GM15510 (cell line): ENCODE results near the gene PDLIM5.

ENCODE experiments used
- POLR2A ChIP-seq: IDR thresholded peaks from 3 replicates; pipeline ENCODE4 v1.6.1; 2011; ENCODE audit warnings: borderline replicate concordance; ENCODE audit not compliant: insufficient read length; ENCODE audit errors: extremely low read depth

Gene PDLIM5

DNA sequence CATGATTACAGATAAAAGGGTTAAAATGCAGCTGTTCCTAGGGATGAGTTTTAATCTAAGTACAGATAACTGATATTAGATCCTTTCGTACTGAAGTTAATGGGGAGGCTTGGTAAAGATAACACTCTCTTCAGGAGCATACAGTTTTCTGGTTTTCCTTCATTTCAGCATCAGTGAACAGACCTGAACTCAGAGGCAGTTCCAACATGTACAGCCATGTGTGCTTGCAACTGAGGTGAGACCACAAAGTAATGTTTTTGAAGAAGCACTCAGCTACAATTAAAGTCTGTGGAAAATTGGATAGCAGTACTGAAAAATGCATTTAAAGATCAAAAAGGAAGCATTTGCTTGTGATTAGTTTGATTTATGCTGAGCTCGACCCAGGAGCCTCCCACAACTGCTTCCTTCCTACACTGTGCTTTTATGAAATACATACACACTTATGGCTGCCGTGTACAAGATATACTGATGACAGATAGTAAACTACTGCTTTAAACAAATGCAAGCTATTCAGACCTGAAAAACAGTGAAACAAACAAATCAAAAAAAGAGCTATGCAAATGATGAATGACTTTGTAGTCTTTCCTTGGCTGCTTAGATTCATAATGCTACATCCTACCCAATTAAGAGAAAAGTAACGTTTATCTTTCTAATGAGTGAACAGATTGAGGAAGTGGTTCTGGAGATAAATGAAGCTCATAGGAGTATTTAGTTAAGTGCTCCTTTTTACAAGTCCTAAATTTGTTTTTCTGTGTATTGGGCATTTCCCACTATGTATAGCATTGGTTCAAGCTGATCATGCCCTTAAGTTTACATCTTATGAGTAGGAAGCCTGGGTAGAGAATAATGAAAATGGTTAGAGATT lies 68.4 kb downstream of the PDLIM5 start:
- no peak for TF ChIP-seq POLR2A

DNA sequence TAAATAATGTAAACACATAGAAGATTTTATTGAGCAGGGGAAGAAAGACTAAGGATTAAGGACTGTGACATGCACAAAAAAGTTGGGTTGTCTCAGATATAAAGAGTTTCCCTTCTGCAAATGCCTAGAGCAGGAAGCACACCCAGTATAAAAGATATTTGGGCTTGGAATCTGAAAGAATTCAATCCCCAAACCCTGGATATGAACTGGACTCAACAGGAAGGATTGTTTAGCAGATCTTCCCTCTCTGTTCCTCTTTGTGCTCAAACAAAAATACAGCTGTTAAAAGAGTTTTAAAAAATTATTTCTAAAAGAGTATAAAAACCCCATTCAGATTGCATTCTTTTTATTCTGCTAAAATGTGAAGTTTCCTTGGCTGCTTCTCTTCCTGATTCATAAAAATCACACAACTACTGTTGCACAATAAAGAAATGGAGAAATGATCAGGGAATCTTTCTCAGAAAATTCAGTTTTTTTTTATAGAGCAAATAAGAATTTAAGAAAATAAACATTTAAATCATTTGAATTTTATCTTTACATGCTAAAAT lies 71.4 kb downstream of the PDLIM5 start:
- TF ChIP-seq POLR2A: no peak

DNA sequence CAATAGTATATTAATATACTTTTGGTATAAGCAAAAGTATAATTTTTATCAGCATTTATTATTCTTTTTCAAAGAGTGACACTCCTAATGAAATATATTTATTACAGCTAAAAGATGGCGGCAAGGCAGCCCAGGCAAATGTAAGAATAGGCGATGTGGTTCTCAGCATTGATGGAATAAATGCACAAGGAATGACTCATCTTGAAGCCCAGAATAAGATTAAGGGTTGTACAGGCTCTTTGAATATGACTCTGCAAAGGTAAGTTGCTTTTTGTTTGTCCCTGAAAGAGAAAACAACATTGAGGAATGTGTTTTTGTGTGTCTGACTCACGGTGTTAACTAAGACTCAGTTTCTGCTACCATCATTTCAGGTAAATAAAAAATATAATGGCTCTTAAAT lies 71.9 kb downstream of the PDLIM5 start:
- TF ChIP-seq POLR2A: no peak

DNA sequence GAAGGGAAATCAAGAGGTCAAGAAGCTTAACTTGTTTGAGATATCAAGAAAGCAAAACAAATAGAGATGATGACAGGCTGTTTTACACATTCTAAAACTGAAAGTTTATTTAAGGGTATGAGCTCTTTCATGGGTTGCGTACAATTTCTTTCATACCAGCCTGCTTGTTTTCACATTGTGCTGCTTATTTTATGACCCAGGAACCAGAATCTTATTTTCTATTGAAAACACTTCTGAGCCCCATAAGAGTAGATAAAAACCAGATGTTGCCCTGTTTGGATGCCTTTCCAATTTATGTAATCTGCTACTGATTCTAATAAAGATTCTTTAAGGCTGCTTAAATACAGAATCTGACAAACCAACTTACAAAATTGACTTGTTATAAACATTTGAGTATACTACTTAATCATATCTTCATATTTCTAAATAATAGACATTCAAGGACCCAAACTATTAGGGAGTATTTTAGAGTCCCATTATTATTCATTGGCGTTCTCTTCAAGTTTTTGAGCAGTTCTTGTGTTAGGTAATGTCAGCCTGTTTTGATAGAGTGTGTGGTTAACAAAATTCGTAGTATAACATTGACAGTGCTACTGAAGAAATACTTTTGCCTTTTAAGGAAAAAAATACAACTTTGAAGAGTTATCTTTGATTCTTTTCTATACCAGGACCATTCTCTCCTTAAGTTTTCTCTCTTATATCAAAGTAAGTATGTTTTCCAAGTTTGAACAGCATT lies 74.4 kb downstream of the PDLIM5 start:
- TF ChIP-seq POLR2A: no peak

DNA sequence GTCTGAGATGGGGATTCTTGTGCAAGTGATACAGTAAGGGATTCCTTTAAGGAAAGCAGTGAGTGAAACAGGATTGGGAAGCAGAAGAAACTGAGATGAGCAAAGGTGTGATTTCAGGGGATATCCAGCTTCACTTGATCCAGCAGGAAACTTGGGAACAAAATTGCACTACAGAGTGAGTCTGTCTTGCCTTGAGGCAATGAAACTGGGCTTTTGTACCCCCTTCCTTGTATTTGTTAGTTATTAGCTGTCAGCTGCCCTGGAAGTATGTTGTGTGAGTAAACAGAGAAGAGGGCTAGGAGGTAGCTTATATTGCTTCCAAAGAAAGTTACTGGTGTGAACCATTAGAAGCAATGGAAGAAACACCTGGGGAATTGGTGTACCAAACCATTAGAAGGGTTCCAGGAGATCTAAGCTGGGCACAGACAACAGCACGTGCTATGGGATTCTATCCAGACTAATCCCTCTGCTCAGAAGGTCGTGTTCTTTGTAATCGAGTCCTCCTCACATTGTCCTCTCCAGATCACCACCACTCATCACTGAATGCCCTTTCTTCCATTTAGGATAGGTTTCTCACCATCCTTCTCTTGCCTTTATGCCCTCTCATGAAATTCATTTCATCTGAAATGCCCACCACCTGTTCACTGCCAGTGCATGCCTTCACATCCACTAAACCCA lies 76.0 kb downstream of the PDLIM5 start:
- TF ChIP-seq POLR2A: no peak

DNA sequence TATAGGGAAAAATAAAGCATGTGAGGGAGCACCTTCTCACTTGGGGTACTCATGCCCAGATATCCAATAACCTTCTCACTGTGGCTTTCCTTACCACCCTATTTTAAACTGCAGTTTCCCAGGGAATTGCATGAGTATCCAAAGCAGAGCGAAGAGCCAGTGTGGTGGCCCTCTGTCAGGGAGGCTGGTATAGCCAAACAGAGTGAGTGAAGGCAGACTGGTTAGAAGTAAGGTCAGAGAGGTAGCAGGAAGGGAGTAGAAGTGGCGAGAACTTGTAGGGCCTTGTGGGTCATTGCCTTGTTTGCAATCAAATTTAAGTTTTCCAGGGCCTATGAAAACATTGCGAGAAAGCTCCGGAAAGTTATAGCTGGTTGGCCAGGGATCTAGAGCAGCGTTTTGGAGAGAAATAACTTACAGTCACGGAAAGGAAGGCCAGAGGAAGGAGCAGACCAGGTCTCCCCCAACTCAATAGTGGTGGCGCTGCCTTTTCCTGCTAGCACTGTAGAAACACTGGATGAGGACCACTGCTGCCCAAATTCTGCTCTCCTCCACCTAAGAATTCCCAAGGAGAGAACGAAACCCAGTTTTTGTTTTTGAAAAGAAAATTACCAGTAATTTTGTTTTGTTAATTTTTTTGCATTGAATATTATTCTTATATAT lies 77.2 kb downstream of the PDLIM5 start:
- TF ChIP-seq POLR2A: no peak

DNA sequence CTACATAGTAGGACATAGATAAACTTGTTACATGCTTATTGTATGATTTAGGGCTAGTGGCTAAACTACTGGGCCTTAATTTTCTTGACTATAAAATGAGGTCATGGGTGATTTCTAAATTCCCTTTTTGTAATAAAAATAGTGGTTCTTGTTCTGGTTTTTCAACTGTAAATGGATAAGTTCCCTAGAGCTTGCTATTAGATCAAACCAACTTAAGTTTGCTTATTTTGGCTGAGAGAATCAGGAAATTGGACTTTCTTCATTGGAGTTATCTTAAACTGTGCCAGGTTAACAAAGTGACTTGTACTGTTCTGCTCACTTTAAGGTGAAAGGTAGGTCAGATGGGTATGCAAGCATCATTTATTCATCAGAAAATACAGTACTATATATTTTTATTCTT lies 78.3 kb downstream of the PDLIM5 start:
- TF ChIP-seq POLR2A: no peak

DNA sequence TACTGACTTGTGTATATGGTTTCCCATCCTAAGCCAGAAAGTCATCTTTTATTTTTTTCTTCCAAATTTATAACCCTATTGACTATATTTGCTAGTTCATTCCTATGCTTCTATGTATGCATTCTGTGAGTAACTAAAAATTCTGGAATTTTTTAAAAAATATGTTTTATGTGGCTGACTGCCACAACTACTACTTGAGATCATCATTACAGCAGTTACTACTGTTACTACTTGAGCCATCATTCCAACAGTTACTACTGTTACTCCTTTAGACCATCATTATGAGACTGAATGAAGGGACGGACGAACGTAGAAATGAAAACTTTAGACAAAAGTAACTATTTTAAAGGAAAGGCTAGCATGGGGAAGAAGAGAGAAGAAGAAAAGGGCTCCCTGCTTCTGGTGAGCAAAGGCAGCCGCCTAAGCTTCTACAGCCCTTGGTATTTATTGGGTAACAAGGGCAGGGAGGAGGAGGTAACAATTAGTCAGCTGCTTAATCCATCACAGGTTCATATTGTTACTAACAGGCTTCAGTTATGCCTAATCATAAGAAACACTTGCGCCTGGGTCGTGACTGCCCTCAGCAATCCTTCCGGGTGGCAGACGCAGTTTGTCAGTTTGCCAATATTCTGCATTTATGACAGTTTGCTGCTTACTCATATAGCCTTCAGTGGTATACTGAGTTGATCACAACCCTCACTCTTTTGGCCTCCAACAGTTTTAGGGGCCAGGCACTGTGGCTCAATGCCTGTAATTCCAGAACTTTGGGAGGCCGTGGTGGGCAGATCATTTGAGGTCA lies 80.4 kb downstream of the PDLIM5 start:
- no peak for TF ChIP-seq POLR2A

DNA sequence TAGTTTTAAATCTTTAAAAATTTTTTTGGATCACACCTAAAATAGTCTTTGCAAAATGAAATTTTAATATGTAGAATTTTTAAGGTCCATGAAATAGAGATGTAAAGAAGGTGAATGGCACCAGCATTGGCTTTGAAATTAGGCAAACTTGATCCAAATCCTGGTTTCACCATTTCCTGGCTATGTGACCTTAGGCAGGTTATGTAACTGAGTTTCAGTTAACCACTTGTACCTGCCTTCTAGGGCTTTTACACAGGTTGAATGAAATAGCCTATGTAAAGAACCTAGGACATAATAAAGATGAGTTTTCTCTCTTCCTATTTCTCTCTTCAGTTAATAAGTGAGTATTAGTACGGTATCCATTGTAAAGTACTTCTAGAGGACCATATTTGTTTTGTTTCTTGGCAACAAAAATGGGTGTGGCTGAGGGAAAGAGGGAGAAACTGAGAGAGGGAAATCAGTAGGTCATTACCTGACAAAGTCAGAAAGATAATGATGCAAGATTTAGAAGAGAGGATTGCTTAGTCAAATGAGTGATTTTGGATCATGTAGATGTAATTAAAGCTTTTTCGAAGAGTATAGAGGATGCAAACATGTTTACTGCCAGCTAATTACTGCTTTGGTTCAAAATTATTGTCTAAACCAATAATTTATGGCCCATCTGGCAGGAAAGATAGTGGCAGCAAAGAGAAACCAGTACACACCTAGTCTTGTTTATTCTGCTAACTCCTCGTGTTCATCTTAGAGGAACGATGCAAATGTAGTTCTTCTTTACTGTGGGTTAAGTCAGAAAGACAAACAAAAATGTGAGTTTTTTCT lies 81.9 kb downstream of the PDLIM5 start:
- no peak for TF ChIP-seq POLR2A

DNA sequence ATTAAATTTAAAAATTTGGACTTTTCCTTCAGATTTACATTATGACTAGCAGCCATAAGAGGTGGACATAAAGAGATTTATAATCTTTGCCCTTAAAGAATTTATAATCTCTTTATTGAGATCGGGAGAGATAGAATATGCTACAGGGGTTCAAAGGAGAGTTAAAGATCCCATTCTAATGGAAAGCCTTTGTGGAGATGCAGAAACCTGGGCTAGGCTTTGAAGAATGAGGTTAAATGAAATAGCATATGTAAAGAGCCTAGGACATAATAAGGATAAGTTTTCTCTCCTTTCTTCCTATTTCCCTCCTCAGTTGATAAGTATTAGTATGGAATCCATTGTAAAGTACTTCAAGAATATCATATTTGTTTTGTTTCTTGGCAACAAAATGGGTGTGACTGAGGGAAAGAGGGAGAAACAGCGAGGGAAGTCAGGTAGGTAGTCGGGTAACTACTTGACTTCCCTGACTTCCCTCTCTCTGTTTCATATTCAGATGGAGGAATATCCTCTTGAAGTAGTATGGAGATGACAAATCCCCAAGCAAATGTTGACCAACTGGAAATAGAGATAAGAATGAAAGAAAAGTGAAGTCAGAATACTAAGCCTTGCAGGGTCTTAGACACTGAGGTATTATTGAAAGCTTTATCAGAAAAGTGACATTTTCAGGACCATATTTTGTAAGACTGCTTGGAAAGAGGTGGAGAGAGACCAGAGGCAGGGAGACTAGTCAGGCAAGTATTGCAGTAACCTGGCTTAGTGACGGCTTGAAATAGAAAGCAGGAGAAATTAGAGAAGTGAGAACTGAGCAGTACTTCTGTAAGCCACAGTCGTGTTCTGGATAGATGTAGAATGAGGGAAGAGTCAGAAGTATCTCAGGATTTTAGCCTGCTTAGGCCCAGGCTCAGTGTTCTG lies 82.9 kb downstream of the PDLIM5 start:
- TF ChIP-seq POLR2A: no peak

DNA sequence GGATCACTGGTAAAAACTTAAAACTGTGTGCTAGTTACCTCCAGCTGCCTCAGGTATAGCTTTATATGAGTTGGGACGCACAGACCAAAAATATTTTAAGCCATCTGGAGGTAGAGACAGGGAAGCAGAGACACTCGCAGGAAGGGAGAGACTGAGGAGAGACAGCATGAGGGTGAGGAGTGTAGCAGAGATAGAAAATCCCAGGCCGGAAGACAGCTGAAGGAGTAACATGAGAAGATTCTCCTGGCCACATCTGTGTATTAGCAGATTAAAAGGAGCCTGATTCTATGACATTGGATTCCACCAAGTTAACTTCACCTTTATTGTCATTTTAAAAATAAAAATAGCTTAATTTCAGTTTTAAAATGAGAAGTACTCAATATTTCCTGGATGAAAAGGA lies 84.3 kb downstream of the PDLIM5 start:
- no peak for TF ChIP-seq POLR2A
